Omental fat pad (tissue), 4 donors: ENCODE results near the gene SEL1L3. TPM values are rescaled to one million over a fixed set of nuclear protein-coding genes. Genes with fewer than 3 reads are reported as not detected.

ENCODE experiments used
- ATAC-seq: fragments of 150-250 bp; one replicate; pipeline ENCODE4 v1.9.1; 2016; ENCODE audit warnings: mild to moderate bottlenecking, moderate library complexity; ENCODE audit not compliant: low FRiP score
- DNase-seq: peaks from one replicate; pipeline ENCODE4 v3.0.0-alpha.2; 2019; ENCODE audit warnings: low spot score
- CTCF ChIP-seq, 3 donors: fragments of 450-650 bp; IDR thresholded peaks; one replicate each; pipeline ENCODE4 v1.5.1; 2016 to 2017; ENCODE audit warnings: antibody characterized with exemption in 3 of 3, mild to moderate bottlenecking in 3 of 3, moderate library complexity in 2 of 3
- small RNA-seq: library from RNA; depleted of rRNA; stranded (forward); fragments of <200 nt; gene quantifications from one replicate; pipeline ENCODE3, GENCODE V24; 2016
- total RNA-seq, 4 donors: library from RNA; depleted of rRNA; stranded (reverse); fragments of >200 nt; gene quantifications; one replicate each; pipeline ENCODE4 v1.1.0, GENCODE V29; 2016

The SEL1L3 gene
- total RNA-seq, 4 donors from 2014 or later: 15.8 to 29.9 (median 21.4) TPM

DNA sequence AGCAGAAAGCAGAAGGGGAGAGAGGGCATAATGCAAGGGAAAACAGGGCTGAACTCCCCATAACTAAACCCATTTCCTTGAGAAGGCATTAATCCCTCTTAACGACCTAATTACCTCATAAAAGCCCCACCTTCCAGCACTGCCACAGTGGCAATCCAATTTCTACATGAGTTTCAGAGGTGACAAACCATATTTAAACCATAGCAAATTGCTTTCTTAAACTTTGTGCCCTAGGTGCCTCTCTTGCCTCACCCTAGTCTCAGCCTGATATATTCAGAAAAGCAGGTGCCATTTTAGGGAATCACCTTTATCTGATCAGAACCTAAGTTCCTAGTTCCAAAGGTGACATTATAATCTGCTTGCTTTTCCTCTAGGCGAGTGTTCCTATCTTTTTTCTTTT is 158.3 kb downstream of the SEL1L3 start:
- DNase-seq (no peak), ATAC-seq (no peak)
- no peak for TF ChIP-seq CTCF (IDR thresholded peaks at IDR 0.05)

GRCh38 chr4:25703731-25704388 is 158.9 kb downstream of the SEL1L3 start:
- no peak for TF ChIP-seq CTCF (IDR thresholded peaks at IDR 0.05)
- DNase-seq (no peak), ATAC-seq (no peak)

GRCh38 chr4:25702848-25703247 is 159.9 kb downstream of the SEL1L3 start:
- ATAC-seq (no peak), DNase-seq (no peak)
- TF ChIP-seq CTCF (IDR thresholded peaks at IDR 0.05): no peak

GRCh38 chr4:25700661-25701060 is 162.1 kb downstream of the SEL1L3 start:
- no peak for TF ChIP-seq CTCF (IDR thresholded peaks at IDR 0.05)
- no peak for DNase-seq
- no peak for ATAC-seq

- ATAC-seq (no peak), DNase-seq (no peak)
- TF ChIP-seq CTCF (IDR thresholded peaks at IDR 0.05): no peak
Measured at GRCh38 chr4:25697516-25697915, 165.3 kb downstream of the SEL1L3 start.

Small RNA genes within 50 kb of the gene (small RNA-seq; reads per million reads assigned to genes)
- gene MTND4LP22: not detected

Other genes with a start within 250 kb of the SEL1L3 start
- gene SLC34A2, start 207.1 kb downstream of the SEL1L3 start, total RNA-seq: under 1 TPM in 1 of 4 donors, not detected in 3; 0.19 TPM
- gene SMIM20, start 51.2 kb upstream of the SEL1L3 start, total RNA-seq: 10 to 100 TPM; 21.4 to 33.5 (median 25.6) TPM